H1 (cell line): ENCODE results near the gene RAPGEF6. TPM values are rescaled to one million over a fixed set of nuclear protein-coding genes. Genes with fewer than 3 reads are reported as not detected.

ENCODE experiments used
- CBX8 ChIP-seq: fragments of 300-800, 300-1000 bp; sonication (generic); IDR thresholded peaks from 2 replicates; pipeline ENCODE4 v1.7.1; 2016; ENCODE audit warnings: low read depth, low read length, borderline replicate concordance
- KDM4A ChIP-seq: IDR thresholded peaks from one replicate; pipeline ENCODE4 v1.7.1; 2012; ENCODE audit warnings: low read depth, mild to moderate bottlenecking, moderate library complexity, low read length, inconsistent platforms; ENCODE audit not compliant: severe bottlenecking
- RAD21 ChIP-seq, 2 experiments: IDR thresholded peaks in 1 of 2; conservative IDR thresholded peaks in 1 of 2; 2 replicates each; pipeline ENCODE4 v1.6.1; 2011; ENCODE audit warnings: low read depth in 2 of 2, low read length in 2 of 2, improper control_type of control experiment in 1 of 2, inconsistent platforms in 1 of 2, mild to moderate bottlenecking in 1 of 2, moderate library complexity in 1 of 2
- SUZ12 ChIP-seq: fragments of 200-600 bp; sonication (generic); IDR thresholded peaks from 2 replicates; pipeline ENCODE4 v1.6.1; 2012; ENCODE audit warnings: mild to moderate bottlenecking, inconsistent platforms, low read length, moderate library complexity, mixed read lengths
- polyA plus RNA-seq, 7 experiments: library from polyadenylated mRNA; depleted of rRNA in 3 of 7; stranded (reverse) in 5 of 7; unstranded in 2 of 7; fragments of >200 nt in 5 of 7; fragments of 200-250 nt in 2 of 7; gene quantifications; 1 replicate in 5 of 7; 2 replicates in 1 of 7; 4 replicates in 1 of 7; pipeline versions ENCODE4 v1.2.1 to v1.2.3, GENCODE V29; 2011 to 2013; ENCODE audit warnings: missing spikeins in 2 of 7, mixed read lengths in 2 of 7
- total RNA-seq: library from RNA; stranded (reverse); fragmentation: NEBNext Ultra II Directional; extraction: Animal tissue kit (Norgen Biotek cat#: 25700); gene quantifications from 2 replicates; pipeline ENCODE4 v1.2.1, GENCODE V29; 2021
- TF ChIP-seq, protein P1 (sequence below): fragments of 300-600 bp; sonication (generic); IDR thresholded peaks from 2 replicates; pipeline ENCODE4 v1.7.1; 2012; ENCODE audit warnings: low read length, moderate library complexity, mild to moderate bottlenecking, inconsistent platforms; ENCODE audit not compliant: insufficient replicate concordance

The RAPGEF6 gene
- total and polyA plus RNA-seq, 2 of the 8 experiments (the other 6 are each of a cell fraction or from before 2014, with no cell fraction given) = 4.8 to 20.0 TPM

DNA sequence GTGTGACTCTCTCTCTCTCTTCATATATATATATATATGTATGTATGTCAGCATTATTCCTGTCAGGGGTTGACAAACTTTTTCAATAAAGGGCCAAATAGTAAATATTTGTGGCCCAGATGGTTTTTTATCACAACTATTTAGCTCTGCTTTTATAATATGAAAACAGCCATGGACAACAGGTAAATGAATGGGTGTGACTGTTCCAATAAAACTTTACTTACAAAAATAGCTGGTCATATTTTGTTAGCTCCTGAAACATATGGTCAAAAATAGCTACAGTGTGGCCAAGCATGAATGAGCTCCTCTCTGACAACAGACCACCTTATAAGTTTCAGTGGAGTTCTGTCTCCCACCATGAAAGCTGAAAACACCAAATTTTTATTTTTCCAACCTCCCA, 21.6 kb downstream of the RAPGEF6 start (continued):
- TF ChIP-seq, protein P1, sequence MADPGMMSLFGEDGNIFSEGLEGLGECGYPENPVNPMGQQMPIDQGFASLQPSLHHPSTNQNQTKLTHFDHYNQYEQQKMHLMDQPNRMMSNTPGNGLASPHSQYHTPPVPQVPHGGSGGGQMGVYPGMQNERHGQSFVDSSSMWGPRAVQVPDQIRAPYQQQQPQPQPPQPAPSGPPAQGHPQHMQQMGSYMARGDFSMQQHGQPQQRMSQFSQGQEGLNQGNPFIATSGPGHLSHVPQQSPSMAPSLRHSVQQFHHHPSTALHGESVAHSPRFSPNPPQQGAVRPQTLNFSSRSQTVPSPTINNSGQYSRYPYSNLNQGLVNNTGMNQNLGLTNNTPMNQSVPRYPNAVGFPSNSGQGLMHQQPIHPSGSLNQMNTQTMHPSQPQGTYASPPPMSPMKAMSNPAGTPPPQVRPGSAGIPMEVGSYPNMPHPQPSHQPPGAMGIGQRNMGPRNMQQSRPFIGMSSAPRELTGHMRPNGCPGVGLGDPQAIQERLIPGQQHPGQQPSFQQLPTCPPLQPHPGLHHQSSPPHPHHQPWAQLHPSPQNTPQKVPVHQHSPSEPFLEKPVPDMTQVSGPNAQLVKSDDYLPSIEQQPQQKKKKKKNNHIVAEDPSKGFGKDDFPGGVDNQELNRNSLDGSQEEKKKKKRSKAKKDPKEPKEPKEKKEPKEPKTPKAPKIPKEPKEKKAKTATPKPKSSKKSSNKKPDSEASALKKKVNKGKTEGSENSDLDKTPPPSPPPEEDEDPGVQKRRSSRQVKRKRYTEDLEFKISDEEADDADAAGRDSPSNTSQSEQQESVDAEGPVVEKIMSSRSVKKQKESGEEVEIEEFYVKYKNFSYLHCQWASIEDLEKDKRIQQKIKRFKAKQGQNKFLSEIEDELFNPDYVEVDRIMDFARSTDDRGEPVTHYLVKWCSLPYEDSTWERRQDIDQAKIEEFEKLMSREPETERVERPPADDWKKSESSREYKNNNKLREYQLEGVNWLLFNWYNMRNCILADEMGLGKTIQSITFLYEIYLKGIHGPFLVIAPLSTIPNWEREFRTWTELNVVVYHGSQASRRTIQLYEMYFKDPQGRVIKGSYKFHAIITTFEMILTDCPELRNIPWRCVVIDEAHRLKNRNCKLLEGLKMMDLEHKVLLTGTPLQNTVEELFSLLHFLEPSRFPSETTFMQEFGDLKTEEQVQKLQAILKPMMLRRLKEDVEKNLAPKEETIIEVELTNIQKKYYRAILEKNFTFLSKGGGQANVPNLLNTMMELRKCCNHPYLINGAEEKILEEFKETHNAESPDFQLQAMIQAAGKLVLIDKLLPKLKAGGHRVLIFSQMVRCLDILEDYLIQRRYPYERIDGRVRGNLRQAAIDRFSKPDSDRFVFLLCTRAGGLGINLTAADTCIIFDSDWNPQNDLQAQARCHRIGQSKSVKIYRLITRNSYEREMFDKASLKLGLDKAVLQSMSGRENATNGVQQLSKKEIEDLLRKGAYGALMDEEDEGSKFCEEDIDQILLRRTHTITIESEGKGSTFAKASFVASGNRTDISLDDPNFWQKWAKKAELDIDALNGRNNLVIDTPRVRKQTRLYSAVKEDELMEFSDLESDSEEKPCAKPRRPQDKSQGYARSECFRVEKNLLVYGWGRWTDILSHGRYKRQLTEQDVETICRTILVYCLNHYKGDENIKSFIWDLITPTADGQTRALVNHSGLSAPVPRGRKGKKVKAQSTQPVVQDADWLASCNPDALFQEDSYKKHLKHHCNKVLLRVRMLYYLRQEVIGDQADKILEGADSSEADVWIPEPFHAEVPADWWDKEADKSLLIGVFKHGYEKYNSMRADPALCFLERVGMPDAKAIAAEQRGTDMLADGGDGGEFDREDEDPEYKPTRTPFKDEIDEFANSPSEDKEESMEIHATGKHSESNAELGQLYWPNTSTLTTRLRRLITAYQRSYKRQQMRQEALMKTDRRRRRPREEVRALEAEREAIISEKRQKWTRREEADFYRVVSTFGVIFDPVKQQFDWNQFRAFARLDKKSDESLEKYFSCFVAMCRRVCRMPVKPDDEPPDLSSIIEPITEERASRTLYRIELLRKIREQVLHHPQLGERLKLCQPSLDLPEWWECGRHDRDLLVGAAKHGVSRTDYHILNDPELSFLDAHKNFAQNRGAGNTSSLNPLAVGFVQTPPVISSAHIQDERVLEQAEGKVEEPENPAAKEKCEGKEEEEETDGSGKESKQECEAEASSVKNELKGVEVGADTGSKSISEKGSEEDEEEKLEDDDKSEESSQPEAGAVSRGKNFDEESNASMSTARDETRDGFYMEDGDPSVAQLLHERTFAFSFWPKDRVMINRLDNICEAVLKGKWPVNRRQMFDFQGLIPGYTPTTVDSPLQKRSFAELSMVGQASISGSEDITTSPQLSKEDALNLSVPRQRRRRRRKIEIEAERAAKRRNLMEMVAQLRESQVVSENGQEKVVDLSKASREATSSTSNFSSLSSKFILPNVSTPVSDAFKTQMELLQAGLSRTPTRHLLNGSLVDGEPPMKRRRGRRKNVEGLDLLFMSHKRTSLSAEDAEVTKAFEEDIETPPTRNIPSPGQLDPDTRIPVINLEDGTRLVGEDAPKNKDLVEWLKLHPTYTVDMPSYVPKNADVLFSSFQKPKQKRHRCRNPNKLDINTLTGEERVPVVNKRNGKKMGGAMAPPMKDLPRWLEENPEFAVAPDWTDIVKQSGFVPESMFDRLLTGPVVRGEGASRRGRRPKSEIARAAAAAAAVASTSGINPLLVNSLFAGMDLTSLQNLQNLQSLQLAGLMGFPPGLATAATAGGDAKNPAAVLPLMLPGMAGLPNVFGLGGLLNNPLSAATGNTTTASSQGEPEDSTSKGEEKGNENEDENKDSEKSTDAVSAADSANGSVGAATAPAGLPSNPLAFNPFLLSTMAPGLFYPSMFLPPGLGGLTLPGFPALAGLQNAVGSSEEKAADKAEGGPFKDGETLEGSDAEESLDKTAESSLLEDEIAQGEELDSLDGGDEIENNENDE = no peak
- no peak for TF ChIP-seq RAD21 (IDR thresholded peaks at IDR 0.05 in 1 of 2, conservative IDR thresholded peaks at IDR 0.05 in 1 of 2; ENCODE audit: low read depth in 2 of 2, low read length in 2 of 2)
- TF ChIP-seq CBX8 = no peak
- no peak for TF ChIP-seq KDM4A
- TF ChIP-seq SUZ12 = no peak
- TF ChIP-seq, all 59 proteins: peak for 0
